ENCODE data around the gene SLC35A5.

Gene SLC35A5

GRCh38 chr3:112579697-112580096, 17.9 kb downstream of the SLC35A5 start (continued):
- no peak for TF ChIP-seq TSHZ2 (CRISPR knock-in tag; IDR thresholded peaks at IDR 0.05)
- no peak for TF ChIP-seq ZFP3 (CRISPR knock-in tag; IDR thresholded peaks at IDR 0.05)

- no peak for TF ChIP-seq ZFP3 (CRISPR knock-in tag; IDR thresholded peaks at IDR 0.05)
- ATAC-seq = peak; percentile 86
These were observed 20.5 kb downstream of the SLC35A5 start for GRCh38 chr3:112582244-112582874.

GRCh38 chr3:112583105-112583504, 21.3 kb downstream of the SLC35A5 start:
- no peak for ATAC-seq
- TF ChIP-seq PATZ1 (CRISPR knock-in tag; IDR thresholded peaks at IDR 0.05; ENCODE audit: borderline replicate concordance) = no peak
- TF ChIP-seq POU6F1 (CRISPR knock-in tag; IDR thresholded peaks at IDR 0.05; ENCODE audit: borderline replicate concordance, low read depth) = no peak
- no peak for TF ChIP-seq ZFP3 (CRISPR knock-in tag; IDR thresholded peaks at IDR 0.05)
- TF ChIP-seq ZNF8 (CRISPR knock-in tag; IDR thresholded peaks at IDR 0.05) = no peak
- TF ChIP-seq GLIS3 (CRISPR knock-in tag; IDR thresholded peaks at IDR 0.05) = no peak
- no peak for TF ChIP-seq ISL1 (CRISPR knock-in tag; IDR thresholded peaks at IDR 0.05)
- TF ChIP-seq OSR1 (CRISPR knock-in tag; IDR thresholded peaks at IDR 0.05) = no peak
- TF ChIP-seq ESRRG (CRISPR knock-in tag; IDR thresholded peaks at IDR 0.05) = no peak
- TF ChIP-seq CSRNP3 (CRISPR knock-in tag; IDR thresholded peaks at IDR 0.05) = no peak
- TF ChIP-seq BACH2 (CRISPR knock-in tag; IDR thresholded peaks at IDR 0.05; ENCODE audit: borderline replicate concordance) = no peak
- no peak for TF ChIP-seq CREB5 (CRISPR knock-in tag; IDR thresholded peaks at IDR 0.05; ENCODE audit: low read depth)
- no peak for TF ChIP-seq ZNF70 (CRISPR knock-in tag; IDR thresholded peaks at IDR 0.05)
- TF ChIP-seq ZNF565 (CRISPR knock-in tag; conservative IDR thresholded peaks at IDR 0.05; ENCODE audit: low read depth) = no peak
- no peak for TF ChIP-seq PPARA (CRISPR knock-in tag; IDR thresholded peaks at IDR 0.05; ENCODE audit: borderline replicate concordance)
- no peak for TF ChIP-seq RARB (CRISPR knock-in tag; IDR thresholded peaks at IDR 0.05)
- no peak for TF ChIP-seq CSDC2 (CRISPR knock-in tag; IDR thresholded peaks at IDR 0.05)
- no peak for TF ChIP-seq TOX (CRISPR knock-in tag; IDR thresholded peaks at IDR 0.05; ENCODE audit: borderline replicate concordance)

GRCh38 chr3:112585782-112586181, 23.9 kb downstream of the SLC35A5 start:
- no peak for TF ChIP-seq PATZ1 (CRISPR knock-in tag; IDR thresholded peaks at IDR 0.05; ENCODE audit: borderline replicate concordance)
- no peak for TF ChIP-seq ZFP3 (CRISPR knock-in tag; IDR thresholded peaks at IDR 0.05)
- TF ChIP-seq CREB5 (CRISPR knock-in tag; IDR thresholded peaks at IDR 0.05; ENCODE audit: low read depth) = no peak
- TF ChIP-seq ISL1 (CRISPR knock-in tag; IDR thresholded peaks at IDR 0.05) = no peak
- no peak for TF ChIP-seq ZNF565 (CRISPR knock-in tag; conservative IDR thresholded peaks at IDR 0.05; ENCODE audit: low read depth)
- no peak for ATAC-seq

Measured in SK-N-SH treated with all-trans-retinoic acid at 6 μM for 48 hours (cell line).